NCI-H2107 (cell line): ENCODE measurements around the gene LRRC4B.

Experiments used
- DNase-seq: peaks from one replicate; lab custom pipeline; 2025; lab: John Stamatoyannopoulos, UW

Gene LRRC4B

GRCh38 chr19:50506700-50507099, 61.5 kb downstream of the LRRC4B start:
- DNase-seq = no peak

GRCh38 chr19:50505856-50506611, 62.2 kb downstream of the LRRC4B start:
- no peak for DNase-seq

GRCh38 chr19:50501568-50502475, 66.4 kb downstream of the LRRC4B start:
- DNase-seq = no peak

GRCh38 chr19:50501186-50501567, 67.1 kb downstream of the LRRC4B start:
- DNase-seq = no peak

GRCh38 chr19:50500753-50501151, 67.5 kb downstream of the LRRC4B start:
- DNase-seq = no peak

- no peak for DNase-seq
These were observed 68.0 kb downstream of the LRRC4B start for GRCh38 chr19:50500060-50500752.

GRCh38 chr19:50498219-50499056, 69.8 kb downstream of the LRRC4B start:
- DNase-seq = no peak

GRCh38 chr19:50497022-50497405, 71.2 kb downstream of the LRRC4B start:
- no peak for DNase-seq

- DNase-seq = no peak
These were observed 71.8 kb downstream of the LRRC4B start for GRCh38 chr19:50496189-50497021.

- no peak for DNase-seq
These were observed 73.2 kb downstream of the LRRC4B start for GRCh38 chr19:50495020-50495531.

GRCh38 chr19:50494186-50495019, 73.8 kb downstream of the LRRC4B start:
- DNase-seq = no peak

GRCh38 chr19:50493171-50493570, 75.1 kb downstream of the LRRC4B start:
- DNase-seq = no peak

- DNase-seq = no peak
These were observed 75.8 kb downstream of the LRRC4B start for GRCh38 chr19:50492303-50493052.

- DNase-seq = no peak
These were observed 77.2 kb downstream of the LRRC4B start for GRCh38 chr19:50490991-50491472.

GRCh38 chr19:50490411-50490811, 77.8 kb downstream of the LRRC4B start:
- DNase-seq = no peak

- no peak for DNase-seq
These were observed 78.7 kb downstream of the LRRC4B start for GRCh38 chr19:50489461-50490011.

GRCh38 chr19:50488389-50489194, 79.6 kb downstream of the LRRC4B start:
- DNase-seq = no peak
